GM12872 (cell line): ENCODE results near the gene KCNIP3.

Source experiments
- TF ChIP-seq, protein P1 (sequence below): IDR thresholded peaks from 3 replicates; pipeline ENCODE4 v1.5.1; 2011; ENCODE audit warnings: low read depth, mild to moderate bottlenecking, low read length, moderate library complexity; ENCODE audit not compliant: insufficient read depth

Gene KCNIP3

DNA sequence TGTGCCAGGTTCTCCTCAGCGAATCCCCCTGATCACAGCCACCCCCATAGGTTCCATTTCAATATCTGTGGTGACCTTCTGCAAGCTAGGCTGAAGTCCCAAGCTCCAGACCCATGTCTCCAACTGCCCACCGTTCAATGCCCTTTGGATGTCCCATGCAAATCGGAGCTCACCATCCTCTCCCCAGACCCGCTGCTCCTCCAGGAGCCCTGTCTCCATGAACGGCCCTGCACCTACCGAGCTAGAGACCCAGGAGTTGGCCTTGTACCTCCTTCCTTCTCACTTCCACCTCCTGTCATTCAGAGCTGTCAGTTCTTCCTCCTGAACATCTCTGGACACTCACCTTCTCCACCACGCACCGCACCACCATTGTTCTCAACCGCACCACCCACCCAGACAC lies 104.3 kb downstream of the KCNIP3 start:
- TF ChIP-seq, protein P1, sequence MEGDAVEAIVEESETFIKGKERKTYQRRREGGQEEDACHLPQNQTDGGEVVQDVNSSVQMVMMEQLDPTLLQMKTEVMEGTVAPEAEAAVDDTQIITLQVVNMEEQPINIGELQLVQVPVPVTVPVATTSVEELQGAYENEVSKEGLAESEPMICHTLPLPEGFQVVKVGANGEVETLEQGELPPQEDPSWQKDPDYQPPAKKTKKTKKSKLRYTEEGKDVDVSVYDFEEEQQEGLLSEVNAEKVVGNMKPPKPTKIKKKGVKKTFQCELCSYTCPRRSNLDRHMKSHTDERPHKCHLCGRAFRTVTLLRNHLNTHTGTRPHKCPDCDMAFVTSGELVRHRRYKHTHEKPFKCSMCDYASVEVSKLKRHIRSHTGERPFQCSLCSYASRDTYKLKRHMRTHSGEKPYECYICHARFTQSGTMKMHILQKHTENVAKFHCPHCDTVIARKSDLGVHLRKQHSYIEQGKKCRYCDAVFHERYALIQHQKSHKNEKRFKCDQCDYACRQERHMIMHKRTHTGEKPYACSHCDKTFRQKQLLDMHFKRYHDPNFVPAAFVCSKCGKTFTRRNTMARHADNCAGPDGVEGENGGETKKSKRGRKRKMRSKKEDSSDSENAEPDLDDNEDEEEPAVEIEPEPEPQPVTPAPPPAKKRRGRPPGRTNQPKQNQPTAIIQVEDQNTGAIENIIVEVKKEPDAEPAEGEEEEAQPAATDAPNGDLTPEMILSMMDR: no peak

DNA sequence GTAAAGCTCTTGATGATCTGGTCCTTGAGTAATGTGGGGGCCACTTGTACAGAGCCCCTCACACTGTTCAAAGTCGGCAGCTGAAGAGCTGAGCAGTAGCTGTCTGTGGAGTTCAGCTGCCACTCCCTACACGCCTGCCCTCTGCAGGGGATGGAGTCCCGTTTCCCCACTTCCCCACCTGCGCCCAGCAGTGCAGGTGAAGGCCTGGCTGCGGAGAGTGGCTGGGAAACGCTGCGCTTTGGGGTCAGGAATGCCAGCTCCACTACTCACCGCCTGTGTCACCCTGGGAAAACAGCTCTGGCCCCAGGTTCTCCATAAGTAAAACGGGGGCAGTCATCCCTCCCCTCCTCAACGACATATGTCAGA lies 104.8 kb downstream of the KCNIP3 start:
- TF ChIP-seq, protein P1: 0 out of 3 replicates have a peak, but pooled peaks have one; percentile 6

DNA sequence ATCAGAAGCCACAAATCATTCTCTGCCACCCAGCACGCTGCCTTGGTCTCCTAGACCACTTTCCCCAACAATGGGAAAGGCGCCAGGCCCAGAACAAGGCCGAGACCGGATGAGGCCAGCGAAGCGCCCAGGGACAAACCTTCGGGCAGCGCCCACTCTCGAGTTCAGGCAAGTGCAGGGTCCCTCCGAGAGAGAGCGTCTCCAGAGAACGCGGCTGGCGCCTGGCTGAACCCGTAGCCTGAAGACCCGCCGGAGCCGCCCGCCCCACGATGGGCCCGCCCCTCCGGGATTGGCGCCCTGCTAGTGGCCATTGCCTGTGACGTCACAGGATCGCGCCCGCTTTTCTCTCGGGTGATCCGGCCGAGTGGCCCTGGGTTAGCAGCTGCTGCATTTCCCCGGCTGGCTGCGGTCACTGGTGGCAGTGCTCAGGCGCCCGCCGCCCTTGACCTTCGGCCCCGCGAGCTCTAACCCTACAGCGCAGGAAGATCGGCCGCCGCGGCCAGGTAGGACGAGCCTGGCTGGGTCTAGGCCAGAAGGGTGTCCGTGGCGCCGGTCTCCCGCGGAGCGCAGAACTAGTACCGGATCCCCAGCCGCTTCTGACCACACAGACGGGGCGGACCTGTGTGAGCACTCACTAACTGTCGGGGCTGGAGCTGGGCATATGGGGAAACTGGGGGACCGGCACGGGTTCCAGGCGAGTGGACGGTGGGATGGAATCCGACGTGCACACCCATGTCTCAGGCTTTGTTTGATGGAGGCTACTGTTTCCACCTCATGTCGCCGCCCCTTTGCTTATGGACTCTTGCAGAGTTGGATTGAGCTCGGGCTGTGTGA lies 105.4 kb downstream of the KCNIP3 start, which contains the start of gene FAHD2A:
TSS of gene FAHD2A (plus strand) at position 339 of the 834 bp plus-strand sequence. CDS start 2,851 bp downstream, outside the sequence.
- TF ChIP-seq, protein P1: no peak

DNA sequence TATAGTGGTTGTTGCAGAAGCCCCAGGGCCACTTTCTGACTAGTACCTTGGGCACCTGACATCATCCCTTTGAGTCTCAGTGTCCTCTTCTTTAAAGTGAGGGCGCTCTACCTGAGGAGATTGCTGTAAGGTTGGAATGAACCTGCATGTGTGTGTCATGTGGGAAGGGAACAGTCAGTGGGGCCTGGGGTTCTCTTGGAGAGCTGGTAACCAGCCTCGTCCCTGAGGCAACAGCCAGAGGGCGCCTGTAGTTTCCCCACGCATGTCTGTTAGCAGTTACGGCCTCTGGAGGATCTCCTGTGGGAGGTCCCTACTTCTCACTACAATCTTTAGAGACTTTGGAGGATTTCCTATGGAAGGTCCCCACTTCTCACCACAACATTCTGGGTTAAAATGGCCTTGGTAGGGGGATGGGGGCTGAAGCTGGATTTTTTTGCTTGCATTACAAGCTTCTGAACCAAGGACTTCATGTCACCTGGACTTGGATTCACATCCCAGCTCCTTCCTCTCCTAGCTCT lies 106.1 kb downstream of the KCNIP3 start:
- TF ChIP-seq, protein P1: peak; percentile 49; the same call in 2 of the 3 replicates

DNA sequence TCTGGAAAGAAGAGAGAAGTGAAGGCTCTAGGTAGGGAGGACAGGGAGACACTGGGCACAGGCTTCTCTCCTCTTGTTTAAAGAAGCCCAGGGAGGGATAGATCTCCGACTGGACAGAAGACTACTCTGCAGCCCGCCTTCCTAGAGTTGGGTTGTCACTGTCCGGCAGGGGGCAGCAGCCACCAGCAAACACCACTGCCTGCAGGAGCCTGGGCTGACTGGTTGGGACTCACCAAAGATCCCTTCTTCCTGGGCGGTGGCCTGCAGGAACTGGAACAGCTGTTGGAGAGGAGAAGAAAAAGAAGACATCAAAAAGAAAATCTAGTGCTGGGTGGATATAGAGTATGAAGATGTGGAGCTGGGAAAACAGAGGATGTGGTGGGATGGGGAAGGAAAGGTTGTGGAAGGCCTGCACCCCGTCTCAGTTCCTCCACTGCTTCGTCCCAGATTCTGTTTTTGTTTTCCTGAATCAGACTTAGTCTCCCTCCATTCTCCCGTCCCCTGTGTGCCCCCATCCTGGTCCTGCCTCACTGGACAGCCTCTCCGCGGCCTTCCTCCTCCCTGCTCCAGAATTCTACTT lies 117.0 kb downstream of the KCNIP3 start:
- TF ChIP-seq, protein P1: peak; percentile 83
